IMR-90 (cell line): Measurements from ENCODE around the gene P2RX5.
"Not testable (repeated sequence)": the region's sequence is repeated elsewhere in the genome, so short reads cannot be mapped to it uniquely, and the experiment has no call there.

Experiments
- FOS ChIP-seq: fragments of 150-350 bp; IDR thresholded peaks from 2 replicates; pipeline ENCODE4 v1.6.1; 2016; ENCODE audit warnings: low read depth, low read length
- MAZ ChIP-seq: IDR thresholded peaks from 2 replicates; pipeline ENCODE4 v1.6.1; 2012; ENCODE audit warnings: low read depth, mild to moderate bottlenecking, low read length, improper control_type of control experiment, moderate library complexity, borderline replicate concordance
- POLR2A ChIP-seq: IDR thresholded peaks from 2 replicates; pipeline ENCODE4 v1.6.1; 2012; ENCODE audit warnings: mild to moderate bottlenecking, low read depth, low read length
- TF ChIP-seq, protein P1 (sequence below): conservative IDR thresholded peaks from 2 replicates; pipeline ENCODE4 v1.5.1; 2012; ENCODE audit warnings: mild to moderate bottlenecking, low read depth, low read length, improper control_type of control experiment

GRCh38 chr17:3705718-3705984 lies 9.7 kb upstream of the P2RX5 start:
- not testable (repeated sequence) for TF ChIP-seq FOS, POLR2A, MAZ
- TF ChIP-seq, protein P1, sequence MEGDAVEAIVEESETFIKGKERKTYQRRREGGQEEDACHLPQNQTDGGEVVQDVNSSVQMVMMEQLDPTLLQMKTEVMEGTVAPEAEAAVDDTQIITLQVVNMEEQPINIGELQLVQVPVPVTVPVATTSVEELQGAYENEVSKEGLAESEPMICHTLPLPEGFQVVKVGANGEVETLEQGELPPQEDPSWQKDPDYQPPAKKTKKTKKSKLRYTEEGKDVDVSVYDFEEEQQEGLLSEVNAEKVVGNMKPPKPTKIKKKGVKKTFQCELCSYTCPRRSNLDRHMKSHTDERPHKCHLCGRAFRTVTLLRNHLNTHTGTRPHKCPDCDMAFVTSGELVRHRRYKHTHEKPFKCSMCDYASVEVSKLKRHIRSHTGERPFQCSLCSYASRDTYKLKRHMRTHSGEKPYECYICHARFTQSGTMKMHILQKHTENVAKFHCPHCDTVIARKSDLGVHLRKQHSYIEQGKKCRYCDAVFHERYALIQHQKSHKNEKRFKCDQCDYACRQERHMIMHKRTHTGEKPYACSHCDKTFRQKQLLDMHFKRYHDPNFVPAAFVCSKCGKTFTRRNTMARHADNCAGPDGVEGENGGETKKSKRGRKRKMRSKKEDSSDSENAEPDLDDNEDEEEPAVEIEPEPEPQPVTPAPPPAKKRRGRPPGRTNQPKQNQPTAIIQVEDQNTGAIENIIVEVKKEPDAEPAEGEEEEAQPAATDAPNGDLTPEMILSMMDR: not testable (repeated sequence)
